Gastroesophageal sphincter (tissue), 3 donors: ENCODE measurements around the gene DISC1.

ENCODE experiments used
- CTCF ChIP-seq, 4 experiments: fragments of 200-600 bp in 2 of 4; fragments of 450-650 bp in 2 of 4; sonication (generic) in 1 of 4; IDR thresholded peaks; one replicate each; pipeline ENCODE4 v1.5.1; 2017 to 2019; ENCODE audit warnings: antibody characterized with exemption in 4 of 4, mild to moderate bottlenecking in 2 of 4, moderate library complexity in 2 of 4
- POLR2AphosphoS5 ChIP-seq: sonication (generic); formaldehyde crosslinking; IDR thresholded peaks from one replicate; pipeline ENCODE4 v1.6.1; 2017; ENCODE audit warnings: antibody characterized with exemption

GRCh38 chr1:231716879-231717278 lies 90.3 kb downstream of the DISC1 start:
- no peak for TF ChIP-seq POLR2AphosphoS5
- TF ChIP-seq CTCF (IDR thresholded peaks at IDR 0.05) = no peak
